Breast epithelium (tissue), 3 donors: ENCODE measurements around the gene CCDC148.

ENCODE experiments used
- POLR2A ChIP-seq: fragments of 450-650 bp; IDR thresholded peaks from one replicate; pipeline ENCODE4 v1.6.1; 2016; ENCODE audit warnings: antibody characterized with exemption, mild to moderate bottlenecking, moderate library complexity
- POLR2AphosphoS5 ChIP-seq, 3 donors: sonication (generic); formaldehyde crosslinking; IDR thresholded peaks; one replicate each; pipeline ENCODE4 v1.6.1; 2017; ENCODE audit warnings: antibody characterized with exemption in 3 of 3
- TF ChIP-seq, protein P1 (sequence below), 3 donors: fragments of 450-650 bp; IDR thresholded peaks; one replicate each; pipeline ENCODE4 v1.5.1; 2016 to 2017; ENCODE audit warnings: antibody characterized with exemption in 3 of 3, mild to moderate bottlenecking in 3 of 3, moderate library complexity in 3 of 3

DNA sequence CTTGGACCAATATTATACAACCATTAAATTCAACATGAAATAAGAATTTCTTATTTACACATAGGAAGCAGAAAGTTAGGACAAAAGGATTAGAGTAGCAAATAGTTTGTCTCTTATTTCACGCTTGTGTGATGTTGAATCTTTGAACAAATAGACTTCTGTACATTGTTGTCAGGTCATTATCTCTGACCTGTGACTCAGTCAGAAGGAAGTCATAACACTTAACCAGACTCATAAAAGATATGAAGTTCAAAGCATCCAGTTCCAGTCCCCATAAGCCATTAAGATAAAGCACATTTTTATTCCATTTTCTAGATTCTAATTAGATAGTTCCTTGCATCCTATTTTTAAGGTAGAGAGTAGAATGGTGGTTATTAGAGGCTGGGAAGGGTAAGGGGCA lies 224.1 kb downstream of the CCDC148 start:
- TF ChIP-seq POLR2AphosphoS5 (IDR thresholded peaks at IDR 0.05) = no peak
- TF ChIP-seq, protein P1, sequence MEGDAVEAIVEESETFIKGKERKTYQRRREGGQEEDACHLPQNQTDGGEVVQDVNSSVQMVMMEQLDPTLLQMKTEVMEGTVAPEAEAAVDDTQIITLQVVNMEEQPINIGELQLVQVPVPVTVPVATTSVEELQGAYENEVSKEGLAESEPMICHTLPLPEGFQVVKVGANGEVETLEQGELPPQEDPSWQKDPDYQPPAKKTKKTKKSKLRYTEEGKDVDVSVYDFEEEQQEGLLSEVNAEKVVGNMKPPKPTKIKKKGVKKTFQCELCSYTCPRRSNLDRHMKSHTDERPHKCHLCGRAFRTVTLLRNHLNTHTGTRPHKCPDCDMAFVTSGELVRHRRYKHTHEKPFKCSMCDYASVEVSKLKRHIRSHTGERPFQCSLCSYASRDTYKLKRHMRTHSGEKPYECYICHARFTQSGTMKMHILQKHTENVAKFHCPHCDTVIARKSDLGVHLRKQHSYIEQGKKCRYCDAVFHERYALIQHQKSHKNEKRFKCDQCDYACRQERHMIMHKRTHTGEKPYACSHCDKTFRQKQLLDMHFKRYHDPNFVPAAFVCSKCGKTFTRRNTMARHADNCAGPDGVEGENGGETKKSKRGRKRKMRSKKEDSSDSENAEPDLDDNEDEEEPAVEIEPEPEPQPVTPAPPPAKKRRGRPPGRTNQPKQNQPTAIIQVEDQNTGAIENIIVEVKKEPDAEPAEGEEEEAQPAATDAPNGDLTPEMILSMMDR (IDR thresholded peaks at IDR 0.05) = no peak
- no peak for TF ChIP-seq POLR2A
